NCI-H345 treated with DMSO at 0.1 percent for 48 hours (cell line): ENCODE measurements around the gene SON.
A peak's percentile ranks its signal among the peaks of the same experiment; 100 is the strongest.
"Not testable (repeated sequence)": the region's sequence is repeated elsewhere in the genome, so short reads cannot be mapped to it uniquely, and the experiment has no call there.

Source experiments
- DNase-seq: peaks from one replicate; lab custom pipeline; 2025; ENCODE audit not compliant: unreplicated experiment; lab: John Stamatoyannopoulos, UW

Gene SON

GRCh38 chr21:33566514-33566913 lies 23.7 kb downstream of the SON start:
- no peak for DNase-seq

- DNase-seq: no peak
Measured at GRCh38 chr21:33567914-33568313, 25.1 kb downstream of the SON start.

GRCh38 chr21:33568448-33568847 lies 25.6 kb downstream of the SON start:
- DNase-seq: no peak

- no peak for DNase-seq
Measured at GRCh38 chr21:33569991-33570390, 27.2 kb downstream of the SON start.

- DNase-seq: no peak
Measured at GRCh38 chr21:33572350-33572749, 29.5 kb downstream of the SON start.

- DNase-seq: not testable (repeated sequence)
Measured at GRCh38 chr21:33576741-33577141, 33.9 kb downstream of the SON start.

GRCh38 chr21:33578214-33578613 lies 35.4 kb downstream of the SON start:
- no peak for DNase-seq

GRCh38 chr21:33578959-33579542 lies 36.2 kb downstream of the SON start:
- DNase-seq: no peak

- DNase-seq: no peak
Measured at GRCh38 chr21:33584455-33584854, 41.6 kb downstream of the SON start.

GRCh38 chr21:33586927-33587326 lies 44.1 kb downstream of the SON start:
- no peak for DNase-seq

- peak; percentile 35 for DNase-seq
Measured at GRCh38 chr21:33587792-33588484, 45.1 kb downstream of the SON start.

- DNase-seq: peak; percentile 86
Measured at GRCh38 chr21:33588485-33589335, 45.9 kb downstream of the SON start, which contains the start of gene DONSON. DONSON (minus strand) TSS chr21:33588684; CDS start chr21:33588641, 43 bp downstream.

GRCh38 chr21:33598051-33598450 lies 55.2 kb downstream of the SON start:
- no peak for DNase-seq

GRCh38 chr21:33608559-33608958 lies 65.7 kb downstream of the SON start:
- no peak for DNase-seq

GRCh38 chr21:33611006-33611744 lies 68.3 kb downstream of the SON start:
- no peak for DNase-seq

GRCh38 chr21:33617565-33617964 lies 74.7 kb downstream of the SON start:
- DNase-seq: not testable (repeated sequence)

- DNase-seq: no peak
Measured at GRCh38 chr21:33618407-33618806, 75.6 kb downstream of the SON start.

- DNase-seq: no peak
Measured at GRCh38 chr21:33619726-33620125, 76.9 kb downstream of the SON start.

GRCh38 chr21:33622253-33622652 lies 79.4 kb downstream of the SON start:
- DNase-seq: no peak

- DNase-seq: not testable (repeated sequence)
Measured at GRCh38 chr21:33626151-33626550, 83.3 kb downstream of the SON start.
